ENCODE measurements around the gene TCTN3. TPM values are rescaled to one million over a fixed set of nuclear protein-coding genes. Genes with fewer than 3 reads are reported as not detected.
"Not testable (repeated sequence)": the region's sequence is repeated elsewhere in the genome, so short reads cannot be mapped to it uniquely, and the experiment has no call there.

The TCTN3 gene
- total RNA-seq, 6 experiments from 2014 or later: 15.5 to 24.3 (median 19.1) TPM

DNA sequence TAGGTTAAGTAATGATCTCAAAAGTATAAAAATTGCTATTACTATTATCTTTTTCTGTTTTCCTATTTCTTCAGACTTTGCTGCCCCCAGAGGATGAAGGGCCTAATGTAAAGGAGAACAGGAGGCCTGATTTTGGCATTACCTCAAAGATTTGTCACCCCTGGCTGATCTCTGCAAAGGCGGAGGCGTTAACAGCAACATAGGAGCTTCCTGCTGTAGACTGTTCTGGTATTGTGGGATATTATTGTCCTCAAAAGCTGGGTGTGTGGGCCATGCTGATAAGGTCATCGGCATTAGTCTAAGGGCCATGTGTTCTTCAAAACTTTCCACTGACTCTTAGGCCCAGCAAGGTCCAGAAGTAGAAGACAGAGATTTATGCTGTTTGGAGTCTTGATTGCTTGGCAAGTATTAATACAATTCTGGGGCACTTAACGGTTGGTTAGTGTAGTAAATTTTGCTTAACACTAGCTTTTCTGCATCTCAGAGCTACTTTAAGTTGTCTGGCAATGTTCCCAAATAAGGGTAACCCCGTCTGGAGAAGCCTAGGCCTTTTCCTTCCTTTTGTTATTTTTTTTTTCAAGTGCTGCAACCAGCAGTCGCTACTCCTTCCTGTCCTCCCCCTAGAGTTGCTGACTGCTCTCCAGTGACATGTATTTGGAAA is 48.2 kb upstream of the TCTN3 start:
- Histone ChIP-seq H3K4me1 (no peaks in the 10 kb centered on the region), H3K9me3 (no peaks in the 10 kb centered on the region), H3K27me3 (no peaks in the 10 kb centered on the region), H3K27ac (peak overlapping the region in 2 of 3 donors; percentile 12 to 26), H3K4me3 (no peak overlapping the region), H3K36me3 (no peaks in the 10 kb centered on the region)
- 38% methylated on average over 5 of the region's 6 CpGs for WGBS (ENCODE audit: insufficient coverage, low coverage, low lambda C conversion rate, missing lambda C conversion rate)
- intact Hi-C loops (cut with DNase I): no loop called here
- DNase-seq (no peak), ATAC-seq (peak; percentile 75 to 91 (median 78))
- no peak for TF ChIP-seq POLR2A (IDR thresholded peaks at IDR 0.05)
- TF ChIP-seq, protein P1, sequence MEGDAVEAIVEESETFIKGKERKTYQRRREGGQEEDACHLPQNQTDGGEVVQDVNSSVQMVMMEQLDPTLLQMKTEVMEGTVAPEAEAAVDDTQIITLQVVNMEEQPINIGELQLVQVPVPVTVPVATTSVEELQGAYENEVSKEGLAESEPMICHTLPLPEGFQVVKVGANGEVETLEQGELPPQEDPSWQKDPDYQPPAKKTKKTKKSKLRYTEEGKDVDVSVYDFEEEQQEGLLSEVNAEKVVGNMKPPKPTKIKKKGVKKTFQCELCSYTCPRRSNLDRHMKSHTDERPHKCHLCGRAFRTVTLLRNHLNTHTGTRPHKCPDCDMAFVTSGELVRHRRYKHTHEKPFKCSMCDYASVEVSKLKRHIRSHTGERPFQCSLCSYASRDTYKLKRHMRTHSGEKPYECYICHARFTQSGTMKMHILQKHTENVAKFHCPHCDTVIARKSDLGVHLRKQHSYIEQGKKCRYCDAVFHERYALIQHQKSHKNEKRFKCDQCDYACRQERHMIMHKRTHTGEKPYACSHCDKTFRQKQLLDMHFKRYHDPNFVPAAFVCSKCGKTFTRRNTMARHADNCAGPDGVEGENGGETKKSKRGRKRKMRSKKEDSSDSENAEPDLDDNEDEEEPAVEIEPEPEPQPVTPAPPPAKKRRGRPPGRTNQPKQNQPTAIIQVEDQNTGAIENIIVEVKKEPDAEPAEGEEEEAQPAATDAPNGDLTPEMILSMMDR (IDR thresholded peaks at IDR 0.05): peak in 1 of 4 donors; percentile 18

DNA sequence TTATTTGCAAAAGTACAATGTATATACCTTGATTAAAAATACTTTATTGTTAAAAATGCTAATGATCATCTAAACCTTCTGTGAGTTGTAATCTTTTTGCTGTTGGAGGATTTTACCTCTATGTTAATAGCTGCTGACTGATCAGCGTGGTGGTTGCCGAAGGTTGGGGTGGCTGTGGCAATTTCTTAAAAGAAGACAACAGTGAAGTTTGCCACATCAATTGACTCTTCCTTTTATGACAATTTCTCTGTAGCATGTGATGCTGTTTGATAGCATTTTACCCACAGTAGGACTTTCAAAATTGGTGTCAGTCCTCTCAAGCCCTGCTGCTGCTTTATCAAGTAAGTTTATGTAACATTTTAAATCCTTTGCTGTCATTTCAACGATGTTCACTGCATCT is 45.3 kb upstream of the TCTN3 start:
- Histone ChIP-seq H3K4me1 (no peaks in the 10 kb centered on the region), H3K27ac (no peak overlapping the region), H3K4me3 (no peak overlapping the region), H3K9me3 (no peaks in the 10 kb centered on the region), H3K36me3 (no peaks in the 10 kb centered on the region), H3K27me3 (no peaks in the 10 kb centered on the region)
- 70% methylated on average over 3 of the region's 3 CpGs for WGBS (ENCODE audit: insufficient coverage, low coverage, low lambda C conversion rate, missing lambda C conversion rate)
- no peak for DNase-seq
- intact Hi-C loops (cut with DNase I): no loop called here
- no peak for ATAC-seq
- TF ChIP-seq, protein P1 (IDR thresholded peaks at IDR 0.05): no peak

DNA sequence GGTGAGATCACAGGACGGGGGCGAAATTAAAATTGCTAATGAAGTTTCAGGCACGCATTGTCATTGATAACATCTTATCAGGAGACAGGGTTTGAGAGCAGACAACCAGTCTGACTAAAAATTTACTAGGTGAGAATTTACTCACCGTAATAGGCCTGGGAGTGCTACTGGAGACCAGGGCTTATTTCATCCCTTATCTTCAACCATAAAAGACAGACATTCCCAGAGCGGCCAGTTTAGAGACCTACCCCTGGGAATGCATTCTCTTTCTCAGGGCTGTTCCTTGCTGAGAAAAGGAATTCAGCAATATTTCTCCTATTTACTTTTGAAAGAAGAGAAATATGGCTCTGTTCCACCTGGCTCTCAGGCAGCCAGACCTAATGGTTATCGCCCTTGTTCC is 39.2 kb upstream of the TCTN3 start:
- H3K27me3 ChIP-seq; intact Hi-C loops (cut with DNase I); H3K4me1 ChIP-seq; DNase-seq; H3K4me3 ChIP-seq; H3K27ac ChIP-seq; H3K9me3 ChIP-seq; H3K36me3 ChIP-seq; ATAC-seq: not testable (repeated sequence)
- WGBS (ENCODE audit: insufficient coverage, low coverage, low lambda C conversion rate, missing lambda C conversion rate): 90% methylated on average over 4 of the region's 6 CpGs

DNA sequence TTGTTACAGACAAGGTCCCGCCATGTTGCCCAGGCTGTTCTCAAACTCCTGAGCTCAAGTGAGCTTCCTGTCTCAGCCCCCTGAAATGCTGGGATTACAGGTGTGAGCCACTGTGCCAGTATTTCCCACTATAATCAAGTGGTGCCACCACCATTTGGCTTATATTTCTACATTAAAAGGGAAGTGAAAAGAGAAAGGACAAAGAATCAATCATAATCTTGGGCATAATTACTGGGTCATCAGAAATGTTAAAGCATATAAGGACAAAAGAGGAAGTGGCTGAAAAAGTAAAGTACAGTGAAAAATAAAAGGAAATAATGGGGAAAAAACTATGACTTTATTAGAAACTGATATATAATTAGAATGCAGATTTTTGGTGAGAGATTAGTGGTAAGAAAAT is 36.5 kb upstream of the TCTN3 start:
- no peak for TF ChIP-seq POLR2A (IDR thresholded peaks at IDR 0.05)
- TF ChIP-seq, protein P1 (IDR thresholded peaks at IDR 0.05): no peak
- WGBS (ENCODE audit: insufficient coverage, low coverage, low lambda C conversion rate, missing lambda C conversion rate): 67% methylated on average over 1 of the region's 1 CpG

DNA sequence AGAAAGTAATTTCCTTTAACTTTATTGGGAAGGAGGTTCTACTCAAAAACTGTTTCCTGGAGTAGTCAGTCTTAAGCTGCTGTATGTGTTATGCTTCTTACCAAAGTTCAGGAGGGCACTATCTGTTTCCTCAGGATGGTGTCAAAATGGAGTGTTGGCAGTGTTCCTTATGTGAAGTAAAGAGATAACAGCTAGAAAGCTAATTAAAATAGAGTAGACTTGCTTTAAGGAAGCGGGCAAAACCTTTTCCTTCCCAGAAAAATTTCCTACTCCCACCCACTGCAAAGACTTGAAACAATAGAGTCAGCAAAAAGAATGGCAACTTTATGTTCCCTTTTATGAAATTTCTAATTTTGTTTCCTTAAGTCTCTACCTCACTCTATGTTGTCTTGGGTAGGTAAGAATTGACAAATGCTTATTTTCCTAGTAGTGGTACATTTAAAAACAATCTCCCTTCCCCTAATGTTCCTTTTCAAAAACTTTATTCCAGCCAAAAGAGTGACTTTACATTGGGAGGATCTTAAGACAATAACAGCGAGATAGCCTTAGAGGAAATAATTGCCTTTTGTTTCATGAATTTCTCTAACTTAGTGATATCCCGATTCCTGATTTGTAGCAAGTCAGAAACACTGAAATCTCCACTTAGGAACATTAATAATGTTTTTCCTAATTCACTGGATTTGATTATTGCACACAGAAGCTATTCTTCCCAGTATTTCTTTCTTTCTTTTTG is 35.8 kb upstream of the TCTN3 start:
- TF ChIP-seq POLR2A (IDR thresholded peaks at IDR 0.05): no peak
- TF ChIP-seq, protein P1 (IDR thresholded peaks at IDR 0.05): no peak
- peak; percentile 62 to 73 (median 66) for ATAC-seq
- H3K27ac ChIP-seq: peak overlapping the region in 1 of 3 donors; percentile 7

More for the DNA sequence above, 36.5 kb upstream of the TCTN3 start:
- H3K4me1 ChIP-seq: no peaks in the 10 kb centered on the region
- H3K36me3 ChIP-seq: no peaks in the 10 kb centered on the region
- ATAC-seq (peak in 1 of 4 donors; percentile 36), DNase-seq (no peak)
- H3K27me3 ChIP-seq: no peaks in the 10 kb centered on the region
- no peak overlapping the region for H3K4me3 ChIP-seq
- peak overlapping the region in 1 of 3 donors; percentile 7 for H3K27ac ChIP-seq
- intact Hi-C loops (cut with DNase I): no loop called here
- H3K9me3 ChIP-seq: no peaks in the 10 kb centered on the region

More for the DNA sequence above, 35.8 kb upstream of the TCTN3 start:
- Histone ChIP-seq H3K27me3 (no peaks in the 10 kb centered on the region), H3K9me3 (no peaks in the 10 kb centered on the region), H3K4me3 (no peak overlapping the region), H3K36me3 (no peaks in the 10 kb centered on the region), H3K4me1 (no peaks in the 10 kb centered on the region)
- no peak for DNase-seq
- intact Hi-C loops (cut with DNase I): no loop called here
- WGBS (ENCODE audit: insufficient coverage, low coverage, low lambda C conversion rate, missing lambda C conversion rate): 45% methylated on average over 3 of the region's 3 CpGs
